LNCaP clone FGC (cell line): ENCODE measurements around the gene KAZALD1.
A peak's percentile ranks its signal among the peaks of the same experiment; 100 is the strongest.

ENCODE experiments used
- DNase-seq: peaks from one replicate; pipeline ENCODE4 v3.0.0-alpha.2; 2011; ENCODE audit warnings: low read depth
- H3K4me3 ChIP-seq: 2 replicates; pipeline ENCODE4 v1.5.1; 2011; ENCODE audit warnings: mild to moderate bottlenecking, low read depth, low read length, control low read depth
- TF ChIP-seq, protein P1 (sequence below): IDR thresholded peaks from 2 replicates; pipeline ENCODE4 v1.5.1; 2012; ENCODE audit warnings: mild to moderate bottlenecking; ENCODE audit not compliant: control insufficient read depth, insufficient read depth; ENCODE audit errors: extremely low read depth

Gene KAZALD1

DNA sequence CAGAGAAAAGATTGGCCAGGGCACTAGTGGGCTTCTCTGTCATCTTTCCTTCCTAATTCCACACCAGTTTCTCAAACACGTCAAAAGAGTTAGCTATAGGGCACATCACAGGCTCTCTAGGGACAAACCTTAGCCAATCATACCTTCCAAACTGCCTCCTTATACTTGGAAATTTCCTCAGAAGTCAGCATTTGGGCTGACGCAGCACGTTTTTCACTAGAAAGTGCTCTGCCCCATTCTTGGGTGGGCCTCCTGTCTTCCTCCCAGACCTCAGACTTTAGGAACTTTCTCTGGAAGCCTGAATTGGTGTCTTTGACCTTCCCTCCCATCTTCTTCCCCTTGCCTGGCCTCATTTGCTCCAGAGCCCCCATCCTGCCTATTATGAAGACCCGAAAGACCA, 19.7 kb upstream of the KAZALD1 start:
- peak overlapping the region; percentile 49; the same call in 1 of the 2 replicates for H3K4me3 ChIP-seq
- no peak for DNase-seq
- TF ChIP-seq, protein P1, sequence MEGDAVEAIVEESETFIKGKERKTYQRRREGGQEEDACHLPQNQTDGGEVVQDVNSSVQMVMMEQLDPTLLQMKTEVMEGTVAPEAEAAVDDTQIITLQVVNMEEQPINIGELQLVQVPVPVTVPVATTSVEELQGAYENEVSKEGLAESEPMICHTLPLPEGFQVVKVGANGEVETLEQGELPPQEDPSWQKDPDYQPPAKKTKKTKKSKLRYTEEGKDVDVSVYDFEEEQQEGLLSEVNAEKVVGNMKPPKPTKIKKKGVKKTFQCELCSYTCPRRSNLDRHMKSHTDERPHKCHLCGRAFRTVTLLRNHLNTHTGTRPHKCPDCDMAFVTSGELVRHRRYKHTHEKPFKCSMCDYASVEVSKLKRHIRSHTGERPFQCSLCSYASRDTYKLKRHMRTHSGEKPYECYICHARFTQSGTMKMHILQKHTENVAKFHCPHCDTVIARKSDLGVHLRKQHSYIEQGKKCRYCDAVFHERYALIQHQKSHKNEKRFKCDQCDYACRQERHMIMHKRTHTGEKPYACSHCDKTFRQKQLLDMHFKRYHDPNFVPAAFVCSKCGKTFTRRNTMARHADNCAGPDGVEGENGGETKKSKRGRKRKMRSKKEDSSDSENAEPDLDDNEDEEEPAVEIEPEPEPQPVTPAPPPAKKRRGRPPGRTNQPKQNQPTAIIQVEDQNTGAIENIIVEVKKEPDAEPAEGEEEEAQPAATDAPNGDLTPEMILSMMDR = no peak

DNA sequence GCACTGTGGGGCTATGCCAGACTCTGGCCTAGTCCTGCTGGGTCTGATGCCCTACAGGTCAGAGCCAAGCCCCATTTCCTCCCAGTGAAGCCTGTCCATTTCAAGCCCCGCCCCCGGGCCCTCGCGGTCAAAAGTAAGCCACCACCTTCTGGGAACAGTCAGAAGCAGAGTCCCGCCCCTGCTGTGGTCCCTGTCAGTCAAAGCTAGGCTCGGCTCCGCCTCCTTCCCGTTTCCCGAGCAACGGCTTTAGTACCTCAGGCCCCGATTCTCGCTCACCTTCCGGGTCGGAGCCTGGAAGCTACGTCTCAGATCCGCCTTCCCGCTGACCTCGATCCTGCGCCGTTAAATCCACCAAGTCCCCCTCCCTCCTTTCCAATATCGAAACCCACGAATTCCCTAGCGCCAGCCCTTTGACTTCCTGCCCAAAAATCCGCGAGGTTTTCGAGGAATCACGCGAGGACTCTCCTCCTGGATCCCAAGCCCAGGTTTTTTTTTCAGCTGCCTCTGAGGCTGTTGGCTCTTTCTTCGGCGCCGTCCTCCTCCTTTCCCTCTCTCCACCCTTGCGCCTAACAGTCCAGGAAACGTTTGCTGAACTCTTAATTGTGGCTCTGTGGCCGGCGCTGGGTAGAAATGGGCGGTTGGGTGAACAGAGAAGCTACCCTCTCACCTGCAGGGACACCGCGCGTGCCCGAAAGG, 19.0 kb upstream of the KAZALD1 start:
- TF ChIP-seq, protein P1 = no peak
- peak; percentile 86 for DNase-seq
- peak overlapping the region; percentile 49 for H3K4me3 ChIP-seq

DNA sequence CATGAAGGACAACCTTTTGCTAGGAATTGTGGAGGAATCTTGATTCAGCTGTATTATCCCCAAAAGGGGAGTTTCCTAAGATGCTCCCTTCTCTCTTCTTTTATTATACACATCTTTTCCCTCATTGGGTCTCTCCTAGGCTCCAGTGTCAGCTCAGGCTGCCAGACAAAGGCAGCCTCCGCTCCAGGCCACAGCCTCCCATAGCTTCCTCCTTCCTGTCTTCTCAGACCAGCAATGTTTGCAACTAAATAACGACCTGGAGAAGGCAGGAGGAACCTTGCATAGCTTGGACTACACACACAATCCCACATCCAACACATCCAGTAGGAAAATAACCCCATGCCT, 18.5 kb upstream of the KAZALD1 start:
- TF ChIP-seq, protein P1 = no peak
- peak overlapping the region; percentile 49 for H3K4me3 ChIP-seq
- no peak for DNase-seq

DNA sequence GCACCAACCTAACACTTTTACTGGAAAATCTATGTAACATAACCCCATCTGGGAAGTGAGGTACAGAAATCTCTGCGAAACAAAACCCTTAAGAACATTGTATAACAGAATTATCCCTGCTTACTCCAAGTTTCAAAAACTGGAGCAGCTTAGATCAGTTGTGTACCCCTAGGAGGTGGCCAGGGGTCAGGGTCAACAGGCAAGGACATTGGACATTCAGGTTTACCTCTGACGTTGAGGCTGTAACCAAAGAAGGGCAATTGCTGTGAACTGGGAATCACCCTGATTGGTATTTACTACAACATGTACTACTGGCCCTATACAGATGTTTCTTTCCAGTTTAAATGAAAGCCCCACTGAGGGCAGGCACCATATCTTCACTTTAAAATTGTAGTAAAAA, 17.7 kb upstream of the KAZALD1 start:
- DNase-seq = no peak
- TF ChIP-seq, protein P1 = no peak
- no peak overlapping the region; the same call in 1 of the 2 replicates for H3K4me3 ChIP-seq

DNA sequence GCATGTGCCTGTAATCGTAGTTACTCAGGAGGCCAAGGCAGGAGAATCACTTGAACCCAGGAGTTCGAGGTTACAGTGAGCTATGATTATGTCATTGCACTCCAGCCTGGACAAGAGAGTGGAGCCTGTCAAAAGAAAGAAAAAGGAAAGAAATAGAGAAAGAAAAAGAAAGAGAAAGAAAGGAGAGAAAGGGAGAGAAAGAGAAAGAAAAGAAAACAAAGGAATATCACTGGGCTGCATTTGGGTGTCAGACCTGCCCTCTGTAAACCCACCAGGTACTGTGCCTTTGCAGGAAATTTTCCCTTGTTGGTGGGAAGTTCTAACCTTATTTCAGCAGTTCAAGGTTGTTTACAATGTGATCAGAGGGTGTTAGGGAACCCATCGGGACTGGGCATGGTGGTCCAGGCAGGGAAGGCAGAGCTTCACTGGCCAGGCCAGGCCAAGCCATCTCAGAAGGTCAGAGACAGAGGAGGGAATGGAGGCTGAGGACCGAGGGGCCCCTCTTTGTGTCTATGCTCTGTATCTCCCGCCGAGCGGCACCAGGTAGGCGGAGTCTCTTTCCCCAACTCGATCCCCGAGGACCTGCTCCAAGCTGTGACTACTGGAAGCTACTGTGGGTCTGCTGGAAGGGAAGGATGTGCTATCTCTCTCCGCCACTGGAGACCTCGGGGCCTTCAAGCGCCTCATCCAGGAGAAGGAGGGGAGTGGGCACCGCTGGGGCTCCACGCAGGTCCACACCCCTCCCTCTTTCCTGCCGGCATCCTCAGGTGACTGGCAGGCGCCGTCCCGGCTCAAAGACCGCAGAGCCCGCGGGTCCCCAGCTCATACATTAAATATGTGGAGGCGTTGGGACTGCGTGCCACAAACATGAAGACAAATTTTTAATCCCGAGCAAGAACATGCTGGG, 15.2 kb upstream of the KAZALD1 start:
- DNase-seq = no peak
- TF ChIP-seq, protein P1 = no peak
- H3K4me3 ChIP-seq = no peak overlapping the region

DNA sequence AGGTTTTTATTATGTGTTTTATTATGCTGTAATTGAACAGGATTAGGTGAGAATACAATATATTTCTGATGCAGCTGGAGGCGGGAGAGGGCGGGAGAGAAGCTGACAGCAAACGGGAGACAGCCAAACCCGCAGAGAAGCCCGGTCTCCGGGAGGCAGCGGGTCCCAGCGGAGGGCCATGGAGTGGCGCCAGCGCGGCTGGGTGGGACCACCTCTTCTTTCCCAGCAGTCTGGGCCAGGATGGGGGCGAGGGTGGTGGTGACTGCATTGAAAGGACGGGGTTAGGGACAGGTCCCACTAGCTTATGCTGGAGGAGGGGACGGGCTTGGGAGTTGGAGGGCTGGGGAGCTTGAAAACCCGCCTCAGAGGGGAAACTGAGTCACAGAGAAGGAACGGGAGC, 14.5 kb upstream of the KAZALD1 start:
- DNase-seq = no peak
- H3K4me3 ChIP-seq = no peak overlapping the region
- TF ChIP-seq, protein P1 = no peak
